Measurements from ENCODE around the gene AURKA.

DNA sequence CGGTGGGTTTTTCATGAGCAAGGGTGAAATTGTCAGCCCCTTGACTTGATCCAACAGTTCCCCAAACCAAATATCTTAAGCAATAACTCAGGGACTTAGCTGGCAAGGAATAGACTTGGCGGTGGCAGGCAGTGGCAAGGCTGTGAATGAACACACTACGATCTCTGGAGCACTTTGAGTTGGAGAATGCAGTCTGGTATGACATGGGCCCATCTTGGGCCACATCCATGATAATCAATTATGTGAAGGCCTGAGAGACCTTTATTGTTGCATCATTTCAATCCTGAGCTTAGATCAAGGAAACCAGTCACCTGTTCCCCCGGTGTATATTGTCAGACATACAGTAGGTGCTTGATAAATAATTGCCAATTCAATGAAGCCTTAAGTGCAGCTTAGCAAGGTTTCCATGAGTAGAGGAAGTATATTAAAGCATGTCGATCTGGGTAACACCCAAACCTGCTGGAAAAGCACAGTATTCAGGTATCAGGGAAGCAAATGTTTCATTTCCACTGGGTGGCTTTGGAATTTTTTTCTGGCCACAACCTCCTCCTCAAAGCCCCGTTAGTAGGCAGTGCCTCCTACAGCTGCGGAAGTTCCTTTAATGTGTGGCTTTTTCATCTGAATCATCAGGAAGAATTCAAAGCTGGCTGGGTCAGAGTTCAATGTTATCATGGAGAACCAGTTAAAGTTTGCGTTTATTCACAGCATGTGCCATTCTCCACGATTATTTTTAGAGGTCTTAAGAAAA, 30.2 kb upstream of the AURKA start:
- TF ChIP-seq SPI1 (IDR thresholded peaks at IDR 0.05; ENCODE audit: low read depth, low read length) (no peak), POLR2AphosphoS5 (IDR thresholded peaks at IDR 0.05; ENCODE audit: low read depth, low read length) (no peak)

All from GM12891 (cell line).